ENCODE measurements around the gene PAK5. TPM values are rescaled to one million over a fixed set of nuclear protein-coding genes. Genes with fewer than 3 reads are reported as not detected.

The PAK5 gene
- total RNA-seq, 1 experiment from 2014 or later, result not detected

Other genes starting within 250 kb of the PAK5 start
- gene ANKEF1, start 195.9 kb upstream of the PAK5 start, total RNA-seq (2014; rRNA removed; shearing (Covaris generic); ENCODE audit: low replicate concordance), result 3.3 and 9.6 TPM in 2 replicates